HEK293T (cell line): ENCODE data around the gene LZTS3.
"Not testable (repeated sequence)": the region's sequence is repeated elsewhere in the genome, so short reads cannot be mapped to it uniquely, and the experiment has no call there.

Experiments
- CTCF ChIA-PET: fragments of 350-600 bp; formaldehyde crosslinking; extraction: SDS; loops from one replicate; lab custom pipeline; 2021; ENCODE audit warnings: antibody characterized with exemption, inconsistent platforms; lab: Yijun Ruan, JAX
- POLR2A ChIA-PET: fragments of 350-600 bp; formaldehyde crosslinking; extraction: SDS; loops from one replicate; lab custom pipeline; 2020; ENCODE audit warnings: antibody characterized with exemption, inconsistent platforms; lab: Yijun Ruan, JAX
- DNase-seq: peaks from one replicate; pipeline ENCODE4 v3.0.0; 2012; ENCODE audit warnings: mixed read lengths; ENCODE audit errors: extremely low spot score
- ARNT ChIP-seq: fragments of 450-650 bp; IDR thresholded peaks from 2 replicates; pipeline ENCODE4 v1.6.1; 2017; ENCODE audit warnings: mild to moderate bottlenecking
- BHLHE40 ChIP-seq: fragments of 450-650 bp; IDR thresholded peaks from 2 replicates; pipeline ENCODE4 v1.6.1; 2016; ENCODE audit warnings: mild to moderate bottlenecking, moderate library complexity, borderline replicate concordance
- CTBP1 ChIP-seq: fragments of 450-650 bp; IDR thresholded peaks from 2 replicates; pipeline ENCODE4 v1.6.1; 2016; ENCODE audit warnings: borderline replicate concordance
- ELF4 ChIP-seq: fragments of 450-650 bp; IDR thresholded peaks from 2 replicates; pipeline ENCODE4 v1.6.1; 2017; ENCODE audit warnings: antibody characterized with exemption
- FOXA1 ChIP-seq: fragments of 450-650 bp; IDR thresholded peaks from 2 replicates; pipeline ENCODE4 v1.6.1; 2016; ENCODE audit warnings: mild to moderate bottlenecking
- FOXK2 ChIP-seq: fragments of 450-650 bp; IDR thresholded peaks from 2 replicates; pipeline ENCODE4 v1.6.1; 2016; ENCODE audit warnings: mild to moderate bottlenecking
- FOXM1 ChIP-seq: fragments of 450-650 bp; IDR thresholded peaks from 2 replicates; pipeline ENCODE4 v1.6.1; 2017; ENCODE audit warnings: mild to moderate bottlenecking, borderline replicate concordance
- HDGF ChIP-seq: fragments of 450-650 bp; IDR thresholded peaks from 2 replicates; pipeline ENCODE4 v1.6.1; 2017; ENCODE audit warnings: antibody characterized with exemption, borderline replicate concordance
- L3MBTL2 ChIP-seq: fragments of 450-650 bp; conservative IDR thresholded peaks from 2 replicates; pipeline ENCODE4 v1.6.1; 2016; ENCODE audit warnings: mild to moderate bottlenecking
- LEF1 ChIP-seq: fragments of 450-650 bp; IDR thresholded peaks from 2 replicates; pipeline ENCODE4 v1.6.1; 2017; ENCODE audit warnings: mild to moderate bottlenecking, borderline replicate concordance
- NFRKB ChIP-seq: fragments of 450-650 bp; IDR thresholded peaks from 2 replicates; pipeline ENCODE4 v1.6.1; 2016; ENCODE audit warnings: mild to moderate bottlenecking, moderate library complexity
- PKNOX1 ChIP-seq: fragments of 450-650 bp; IDR thresholded peaks from 2 replicates; pipeline ENCODE4 v1.6.1; 2016
- SP1 ChIP-seq: fragments of 450-650 bp; IDR thresholded peaks from 2 replicates; pipeline ENCODE4 v1.6.1; 2017
- SUZ12 ChIP-seq: fragments of 450-650 bp; IDR thresholded peaks from 2 replicates; pipeline ENCODE4 v1.6.1; 2016; ENCODE audit warnings: mild to moderate bottlenecking
- TARDBP ChIP-seq: fragments of 450-650 bp; IDR thresholded peaks from 2 replicates; pipeline ENCODE4 v1.6.1; 2016
- ZNF384 ChIP-seq: fragments of 450-650 bp; IDR thresholded peaks from 2 replicates; pipeline ENCODE4 v1.6.1; 2016

The LZTS3 gene

GRCh38 chr20:3121271-3121911, 52.0 kb downstream of the LZTS3 start:
- no peak for DNase-seq
- CTCF ChIA-PET: no interaction called here
- TF ChIP-seq FOXM1: no peak
- no peak for TF ChIP-seq BHLHE40
- TF ChIP-seq SUZ12: no peak
- no peak for TF ChIP-seq ARNT
- no peak for TF ChIP-seq ZNF384
- POLR2A ChIA-PET: no interaction called here

GRCh38 chr20:3119044-3119443, 54.3 kb downstream of the LZTS3 start:
- CTCF ChIA-PET: interaction anchor here (0.7 kb wide), 1 partner anchor 49 kb away, joined by 8 read pairs; no protein-coding TSS in a partner anchor

GRCh38 chr20:3117839-3118379, 55.4 kb downstream of the LZTS3 start:
- CTCF ChIA-PET, POLR2A ChIA-PET: not testable (repeated sequence)
- peak; percentile 51 for DNase-seq
- peak; percentile 75 for TF ChIP-seq ZNF384

More at GRCh38 chr20:3119044-3119443, 54.3 kb downstream of the LZTS3 start:
- POLR2A ChIA-PET: no interaction called here
- no peak for TF ChIP-seq HDGF
- no peak for TF ChIP-seq SP1
- TF ChIP-seq ARNT: no peak
- no peak for TF ChIP-seq FOXM1
- TF ChIP-seq CTBP1: no peak
- no peak for TF ChIP-seq SUZ12
- no peak for TF ChIP-seq LEF1
- no peak for TF ChIP-seq ELF4
- no peak for TF ChIP-seq NFRKB
- TF ChIP-seq BHLHE40: no peak
- no peak for TF ChIP-seq ZNF384
- no peak for TF ChIP-seq FOXK2
- no peak for TF ChIP-seq PKNOX1
- TF ChIP-seq TARDBP: no peak
- no peak for DNase-seq

GRCh38 chr20:3116341-3116740, 57.0 kb downstream of the LZTS3 start:
- TF ChIP-seq L3MBTL2 (no peak), BHLHE40 (no peak), ARNT (no peak), LEF1 (no peak), ZNF384 (no peak), PKNOX1 (no peak), FOXA1 (no peak)
- no peak for DNase-seq
- ChIA-PET CTCF (interaction anchor here (2.3 kb wide), 1 partner anchor 63 kb away, joined by 7 read pairs; no protein-coding TSS in a partner anchor), POLR2A (no interaction called here)

- peak; percentile 85 for DNase-seq
- CTCF ChIA-PET: interaction anchor here (0.6 to 2.3 kb wide), 2 partner anchors 22 to 62 kb away, joined by 3 to 7 read pairs; no protein-coding TSS in a partner anchor
- TF ChIP-seq ZNF384: peak; percentile 99
- no peak for TF ChIP-seq FOXA1
- POLR2A ChIA-PET: no interaction called here
Measured at GRCh38 chr20:3115190-3116107, 57.9 kb downstream of the LZTS3 start.
